ENCODE data around the gene P4HA3. TPM values are rescaled to one million over a fixed set of nuclear protein-coding genes. Genes with fewer than 3 reads are reported as not detected.
A peak's percentile ranks its signal among the peaks of the same experiment; 100 is the strongest.

The P4HA3 gene
- total and polyA plus RNA-seq, 4 donors, result 0.07 to 0.59 (median 0.33) TPM

- Histone ChIP-seq H3K27me3 (ENCODE audit: control insufficient read depth in 4 of 4, insufficient read depth in 4 of 4, low read length in 3 of 4) (no peaks in the 10 kb centered on the region), H3K27ac (ENCODE audit: low read depth in 1 of 2, low read length in 2 of 2) (no peak overlapping the region), H3K4me1 (ENCODE audit: control insufficient read depth in 4 of 4, insufficient read depth in 4 of 4, low read length in 3 of 4) (no peaks in the 10 kb centered on the region), H3K4me3 (ENCODE audit: low read depth in 1 of 3, low read length in 3 of 3) (no peak overlapping the region), H3K36me3 (ENCODE audit: control insufficient read depth in 4 of 4, insufficient read depth in 3 of 4, low read depth in 1 of 4, low read length in 3 of 4) (no peaks in the 10 kb centered on the region), H3K9ac (ENCODE audit: low read depth in 1 of 2, low read length in 2 of 2) (no peak overlapping the region), H3K9me3 (ENCODE audit: control insufficient read depth in 4 of 4, low read length in 3 of 4) (no peaks in the 10 kb centered on the region)
- no peak for DNase-seq (ENCODE audit: low spot score)
- TF ChIP-seq GABPA (IDR thresholded peaks at IDR 0.05 in 1 of 2, conservative IDR thresholded peaks at IDR 0.05 in 1 of 2) (no peak), EGR1 (IDR thresholded peaks at IDR 0.05; ENCODE audit: low read depth in 2 of 2) (no peak), ATF3 (IDR thresholded peaks at IDR 0.05) (no peak), SP1 (IDR thresholded peaks at IDR 0.05) (no peak), RXRA (IDR thresholded peaks at IDR 0.05) (no peak), CTCF (IDR thresholded peaks at IDR 0.05; ENCODE audit: low read depth, low read length, missing input control) (no peak), RAD21 (IDR thresholded peaks at IDR 0.05) (no peak), JUND (IDR thresholded peaks at IDR 0.05) (no peak), FOXA1 (IDR thresholded peaks at IDR 0.05) (no peak)
These were observed 28.2 kb upstream of the P4HA3 start for GRCh38 chr11:74339619-74340018.

- Histone ChIP-seq H3K27ac (ENCODE audit: low read depth in 1 of 2, low read length in 2 of 2) (no peak overlapping the region), H3K4me3 (ENCODE audit: low read depth in 1 of 3, low read length in 3 of 3) (no peak overlapping the region), H3K9me3 (ENCODE audit: control insufficient read depth in 4 of 4, low read length in 3 of 4) (no peaks in the 10 kb centered on the region), H3K4me1 (ENCODE audit: control insufficient read depth in 4 of 4, insufficient read depth in 4 of 4, low read length in 3 of 4) (no peaks in the 10 kb centered on the region), H3K27me3 (ENCODE audit: control insufficient read depth in 4 of 4, insufficient read depth in 4 of 4, low read length in 3 of 4) (no peaks in the 10 kb centered on the region), H3K9ac (ENCODE audit: low read depth in 1 of 2, low read length in 2 of 2) (no peak overlapping the region), H3K36me3 (ENCODE audit: control insufficient read depth in 4 of 4, insufficient read depth in 3 of 4, low read depth in 1 of 4, low read length in 3 of 4) (no peaks in the 10 kb centered on the region)
- 59% methylated on average over 6 of the region's 6 CpGs for WGBS
- no peak for TF ChIP-seq FOXA1 (IDR thresholded peaks at IDR 0.05)
- peak in 1 of 2 donors; percentile 31 for TF ChIP-seq HNF4A (conservative IDR thresholded peaks at IDR 0.05)
- DNase-seq (ENCODE audit: low spot score), result no peak
These were observed 27.5 kb upstream of the P4HA3 start for GRCh38 chr11:74338963-74339362.

GRCh38 chr11:74333193-74333592, 21.8 kb upstream of the P4HA3 start:
- no peak overlapping the region for H3K9ac ChIP-seq (ENCODE audit: low read depth in 1 of 2, low read length in 2 of 2)
- no peak for DNase-seq (ENCODE audit: low spot score)

More at GRCh38 chr11:74333193-74333592, 21.8 kb upstream of the P4HA3 start:
- Histone ChIP-seq H3K4me1 (ENCODE audit: control insufficient read depth in 4 of 4, insufficient read depth in 4 of 4, low read length in 3 of 4) (no peaks in the 10 kb centered on the region), H3K36me3 (ENCODE audit: control insufficient read depth in 4 of 4, insufficient read depth in 3 of 4, low read depth in 1 of 4, low read length in 3 of 4) (no peaks in the 10 kb centered on the region), H3K27ac (ENCODE audit: low read depth in 1 of 2, low read length in 2 of 2) (no peak overlapping the region), H3K27me3 (ENCODE audit: control insufficient read depth in 4 of 4, insufficient read depth in 4 of 4, low read length in 3 of 4) (no peaks in the 10 kb centered on the region), H3K4me3 (ENCODE audit: low read depth in 1 of 3, low read length in 3 of 3) (no peak overlapping the region), H3K9me3 (ENCODE audit: control insufficient read depth in 4 of 4, low read length in 3 of 4) (no peaks in the 10 kb centered on the region)
- WGBS, result 83% methylated on average over 1 of the region's 1 CpG
- TF ChIP-seq EGR1 (IDR thresholded peaks at IDR 0.05; ENCODE audit: low read depth in 2 of 2), result no peak
- no peak for TF ChIP-seq CTCF (IDR thresholded peaks at IDR 0.05; ENCODE audit: low read depth, low read length, missing input control)
- no peak for TF ChIP-seq HNF4G (IDR thresholded peaks at IDR 0.05)
- no peak for TF ChIP-seq RAD21 (IDR thresholded peaks at IDR 0.05)
- TF ChIP-seq FOXA1 (IDR thresholded peaks at IDR 0.05), result no peak
- no peak for TF ChIP-seq MAX (IDR thresholded peaks at IDR 0.05)
- TF ChIP-seq JUND (IDR thresholded peaks at IDR 0.05), result no peak
- no peak for TF ChIP-seq TAF1 (conservative IDR thresholded peaks at IDR 0.05)
- no peak for TF ChIP-seq GABPA (IDR thresholded peaks at IDR 0.05 in 1 of 2, conservative IDR thresholded peaks at IDR 0.05 in 1 of 2)
- TF ChIP-seq RXRA (IDR thresholded peaks at IDR 0.05), result no peak
